Measurements from ENCODE around the gene RALGDS.

The RALGDS gene

GRCh38 chr9:133117271-133118178 lies 3.5 kb downstream of the RALGDS start:
- no peak for DNase-seq

GRCh38 chr9:133116346-133117231 lies 4.5 kb downstream of the RALGDS start:
- DNase-seq: no peak

GRCh38 chr9:133115604-133116345 lies 5.3 kb downstream of the RALGDS start:
- DNase-seq: no peak

GRCh38 chr9:133114886-133115603 lies 6.0 kb downstream of the RALGDS start:
- no peak for DNase-seq

GRCh38 chr9:133113949-133114885 lies 6.8 kb downstream of the RALGDS start:
- DNase-seq: no peak

- no peak for DNase-seq
Observed at GRCh38 chr9:133113163-133113948, 7.7 kb downstream of the RALGDS start.

- DNase-seq: no peak
Observed at GRCh38 chr9:133112663-133113026, 8.4 kb downstream of the RALGDS start.

GRCh38 chr9:133111808-133112662 lies 9.0 kb downstream of the RALGDS start:
- no peak for DNase-seq

- DNase-seq: no peak
Observed at GRCh38 chr9:133109931-133110650, 10.9 kb downstream of the RALGDS start.

- no peak for DNase-seq
Observed at GRCh38 chr9:133108794-133109641, 12.0 kb downstream of the RALGDS start.

GRCh38 chr9:133107961-133108793 lies 12.9 kb downstream of the RALGDS start:
- no peak for DNase-seq

GRCh38 chr9:133107245-133107722 lies 13.8 kb downstream of the RALGDS start:
- no peak for DNase-seq

GRCh38 chr9:133106511-133107244 lies 14.4 kb downstream of the RALGDS start:
- DNase-seq: no peak

GRCh38 chr9:133105461-133105770 lies 15.6 kb downstream of the RALGDS start:
- no peak for DNase-seq

GRCh38 chr9:133104718-133105460 lies 16.2 kb downstream of the RALGDS start:
- no peak for DNase-seq

Measured in DMS53 (cell line).